ENCODE results near the gene CEP55.

The CEP55 gene

DNA sequence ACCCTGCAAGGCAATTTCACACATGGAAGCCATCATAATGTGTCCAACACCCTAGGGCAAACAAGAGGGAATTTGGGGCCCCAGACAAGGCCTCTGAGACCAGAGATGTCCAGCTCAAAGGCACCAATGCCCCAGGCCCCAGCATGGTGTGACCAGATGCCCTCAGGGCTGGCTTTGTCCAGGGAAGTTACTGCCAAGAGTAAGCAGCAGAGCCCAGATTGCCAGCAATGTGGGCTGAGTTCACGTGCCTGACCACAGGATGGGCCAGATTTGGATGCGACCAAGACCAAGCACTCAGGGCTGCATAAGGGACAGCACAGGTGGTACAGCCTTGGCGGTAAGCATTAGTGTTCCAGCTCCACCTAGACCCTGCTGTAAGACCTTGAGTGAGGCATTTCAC is 27.0 kb upstream of the CEP55 start:
- no peak for DNase-seq (ENCODE audit: low spot score)

DNA sequence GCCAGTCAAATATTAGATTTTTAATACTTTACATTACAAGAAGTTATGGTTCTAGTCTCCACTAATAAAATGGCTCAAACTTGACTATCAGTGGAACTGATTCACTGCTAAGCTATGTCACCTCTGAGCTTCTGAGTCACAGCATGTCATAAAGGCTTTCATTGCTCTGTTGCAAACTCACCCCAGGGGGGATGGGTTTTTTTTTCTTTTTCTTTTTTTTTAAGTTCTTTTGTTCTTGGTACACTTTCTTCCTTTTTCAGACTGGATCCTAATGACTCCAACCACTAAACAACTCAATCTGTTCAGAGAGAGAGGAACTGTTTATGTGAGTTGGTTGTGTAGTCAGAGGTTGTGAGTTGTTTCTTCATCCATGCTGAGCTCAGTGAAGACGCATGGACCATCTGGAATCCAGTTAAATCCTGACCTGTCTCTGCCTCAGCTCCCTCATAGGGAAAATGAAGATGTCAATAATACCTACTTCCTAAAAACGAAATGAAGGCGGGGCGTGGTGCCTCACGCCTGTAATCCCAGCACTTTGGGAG is 25.2 kb upstream of the CEP55 start:
- peak; percentile 72 for DNase-seq (ENCODE audit: low spot score)

DNA sequence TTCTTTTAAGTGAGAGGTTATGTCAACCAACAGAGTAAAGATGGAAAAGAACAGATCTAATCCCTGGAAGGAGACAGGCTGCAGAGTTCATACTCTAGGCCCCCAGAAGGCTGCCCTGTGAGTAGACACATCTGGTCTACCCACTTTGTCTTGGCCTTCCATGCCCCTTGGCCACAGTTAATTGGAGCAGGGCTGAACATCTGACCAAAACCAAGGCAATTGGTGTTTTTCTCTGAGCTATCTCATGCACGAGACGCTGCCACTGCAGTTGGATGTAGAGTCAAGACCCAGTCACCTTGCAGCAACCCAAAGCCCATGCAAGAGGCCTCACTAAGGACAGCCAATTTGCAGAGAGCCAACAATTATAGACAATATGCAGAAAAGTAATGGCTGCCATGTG is 23.3 kb upstream of the CEP55 start:
- DNase-seq (ENCODE audit: low spot score) = no peak

DNA sequence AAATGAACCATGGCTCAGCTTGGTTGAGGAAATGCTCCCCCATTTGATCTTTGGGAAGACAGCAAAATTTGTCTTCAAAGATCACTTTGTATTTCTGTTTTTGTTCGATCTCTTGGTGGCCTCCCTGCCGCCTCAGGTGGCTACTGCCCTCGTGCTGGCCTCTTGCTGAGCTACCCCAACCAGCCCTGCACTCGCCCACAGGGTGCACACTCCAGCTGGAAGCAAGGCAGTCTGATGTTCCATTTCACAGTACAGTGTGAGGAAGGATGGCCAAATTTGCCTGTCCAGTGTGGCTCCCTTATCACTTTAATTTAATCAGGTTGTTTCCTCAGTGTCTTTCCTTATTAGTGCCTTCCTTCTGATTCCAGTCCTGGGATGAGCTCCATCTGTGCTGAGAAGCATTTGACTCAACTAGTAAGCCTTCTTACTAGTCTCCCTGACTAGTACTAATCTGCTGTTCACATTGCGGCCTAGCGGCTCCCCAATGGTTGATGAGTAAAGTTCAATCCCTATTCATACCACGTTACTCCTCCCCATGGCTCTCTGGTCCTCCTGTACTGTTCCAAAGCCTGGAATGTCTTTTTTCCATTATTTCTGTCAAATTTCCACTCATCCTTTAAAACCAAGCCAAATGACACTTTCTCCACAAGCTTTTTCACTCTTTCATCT is 22.5 kb upstream of the CEP55 start:
- DNase-seq (ENCODE audit: low spot score) = no peak

DNA sequence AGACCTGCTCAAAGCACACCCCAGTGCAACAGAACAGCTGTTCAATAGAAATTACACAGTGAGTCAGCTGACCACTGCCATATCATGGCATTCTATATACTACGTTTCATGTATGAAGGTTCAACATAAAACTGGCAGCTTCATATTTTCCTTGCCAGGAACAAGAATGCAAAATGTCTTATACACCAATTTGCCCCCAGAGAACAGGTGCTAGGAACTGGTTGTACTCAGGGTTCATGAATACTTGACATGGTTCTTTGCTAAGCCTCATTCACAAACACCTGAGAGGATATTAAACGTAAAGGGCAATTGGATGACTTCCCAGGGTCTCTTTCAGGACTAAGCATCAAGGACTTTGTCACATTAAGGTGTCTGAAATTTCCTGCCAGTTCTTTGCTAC is 21.2 kb upstream of the CEP55 start:
- DNase-seq (ENCODE audit: low spot score) = no peak

DNA sequence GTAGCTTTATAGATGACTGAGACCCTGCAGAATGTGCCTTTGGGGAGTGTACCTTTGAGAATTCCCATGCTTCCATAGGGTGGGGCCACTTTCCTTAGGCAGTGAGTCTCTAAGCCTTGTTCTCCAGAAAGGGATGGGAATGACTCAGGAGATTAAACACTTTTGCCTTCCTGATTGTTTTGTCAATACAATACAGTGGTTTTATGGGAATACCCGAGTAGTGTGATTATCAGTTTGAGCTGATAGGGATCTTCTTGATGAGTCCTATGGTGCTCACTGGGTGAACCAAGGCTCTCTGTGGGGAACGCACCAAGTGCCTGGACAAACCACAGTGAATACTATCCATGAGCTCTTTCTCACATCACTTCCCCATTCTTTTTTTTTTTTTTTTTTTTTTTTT is 20.5 kb upstream of the CEP55 start:
- peak; percentile 21 for DNase-seq (ENCODE audit: low spot score)

DNA sequence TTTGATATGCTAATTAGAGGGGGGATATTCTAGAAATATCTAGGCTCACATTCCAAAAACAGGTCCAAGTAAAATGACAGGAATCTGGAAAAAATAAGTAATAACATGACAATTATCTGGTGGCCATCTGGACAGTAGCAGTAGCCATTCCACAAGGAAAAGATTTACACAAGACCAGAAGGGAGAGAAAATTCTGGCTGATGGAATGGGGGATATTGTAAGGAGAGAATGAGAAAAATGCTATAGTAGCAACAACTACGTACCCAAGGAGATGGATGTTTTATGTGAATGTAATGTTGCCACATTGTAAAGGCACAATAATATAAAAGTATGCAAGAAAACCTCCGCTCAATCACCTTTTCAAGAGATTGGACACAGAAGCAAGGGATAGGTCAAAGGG is 19.7 kb upstream of the CEP55 start:
- no peak for DNase-seq (ENCODE audit: low spot score)

DNA sequence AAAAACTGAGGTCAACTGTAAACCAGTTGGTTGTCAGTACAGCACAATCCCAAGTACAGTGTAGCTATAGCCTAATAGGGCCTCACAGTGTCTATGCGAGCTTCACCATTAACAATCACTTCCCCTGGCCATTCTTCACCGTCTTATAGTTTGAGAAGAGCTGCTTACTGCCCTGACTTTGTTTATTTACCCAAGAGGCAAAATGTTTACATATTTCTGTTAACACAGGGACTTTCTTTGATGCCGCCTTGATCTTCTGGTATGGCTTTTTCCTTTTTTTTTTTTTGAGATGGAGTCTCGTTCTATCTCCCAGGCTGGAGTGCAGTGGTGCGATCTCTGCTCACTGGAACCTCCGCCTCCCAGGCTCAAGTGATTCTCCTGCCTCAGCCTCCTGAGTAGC is 17.5 kb upstream of the CEP55 start:
- no peak for DNase-seq (ENCODE audit: low spot score)

DNA sequence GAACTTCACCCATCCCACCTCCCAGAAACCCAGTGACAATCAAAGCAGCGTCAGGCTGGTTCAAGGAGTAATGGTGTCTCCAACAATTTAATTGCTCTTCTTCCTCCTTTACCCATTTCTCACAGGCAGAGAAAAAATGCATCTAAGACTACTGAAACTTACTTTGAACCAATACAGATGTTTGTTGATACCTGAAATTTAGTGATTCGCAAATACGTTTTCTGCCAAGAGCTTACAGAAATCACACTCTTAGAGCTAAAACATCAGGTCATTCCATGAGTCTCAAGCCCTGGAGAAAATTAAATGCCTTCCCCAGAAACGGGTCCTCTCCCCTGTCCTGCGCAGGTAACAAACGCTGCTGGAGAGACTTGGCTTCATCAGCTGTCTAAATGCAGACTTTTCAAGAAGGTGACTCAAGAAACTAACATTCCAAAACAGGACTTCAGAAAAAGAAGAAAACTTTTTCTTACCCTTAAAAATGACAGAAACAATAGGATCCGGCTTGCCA is 14.7 kb upstream of the CEP55 start:
- no peak for DNase-seq (ENCODE audit: low spot score)

DNA sequence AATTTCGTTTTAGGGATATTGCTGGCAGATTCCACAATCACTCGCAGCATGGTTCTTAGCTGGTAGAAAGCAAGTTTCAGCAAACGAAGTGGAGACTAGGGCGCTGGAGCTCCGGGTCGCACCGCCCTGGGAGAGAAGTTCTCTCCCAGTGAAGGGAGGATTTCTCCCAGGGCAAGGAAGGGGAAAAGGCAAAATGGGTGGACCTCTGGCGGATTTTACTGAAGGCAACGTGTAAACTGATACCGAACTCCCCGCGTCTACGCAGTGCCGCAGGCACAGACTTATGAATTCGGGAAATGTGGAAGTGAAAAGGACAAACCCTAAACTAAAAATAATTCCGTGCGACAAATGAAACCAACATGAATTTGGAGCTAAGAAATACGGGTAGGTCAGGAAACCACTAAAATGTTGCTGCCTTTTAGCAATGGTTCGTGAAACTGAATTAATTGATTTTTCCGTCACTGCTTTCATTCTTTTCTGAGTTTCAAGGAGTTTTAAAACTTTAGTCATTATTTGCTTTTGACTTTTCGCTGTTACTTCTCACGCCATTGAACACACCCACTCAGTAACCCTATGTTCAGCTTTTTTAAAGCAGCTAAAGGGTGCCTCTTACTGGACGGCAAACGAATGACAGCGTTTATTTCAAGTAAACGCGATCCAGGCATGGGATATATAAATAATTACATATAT is 14.1 kb upstream of the CEP55 start, which contains the start of gene MYOF:
MYOF (minus strand) TSS at position 190 of the 690 bp plus-strand sequence; CDS start at position 50, 140 bp downstream.
- DNase-seq (ENCODE audit: low spot score) = peak; percentile 81

DNA sequence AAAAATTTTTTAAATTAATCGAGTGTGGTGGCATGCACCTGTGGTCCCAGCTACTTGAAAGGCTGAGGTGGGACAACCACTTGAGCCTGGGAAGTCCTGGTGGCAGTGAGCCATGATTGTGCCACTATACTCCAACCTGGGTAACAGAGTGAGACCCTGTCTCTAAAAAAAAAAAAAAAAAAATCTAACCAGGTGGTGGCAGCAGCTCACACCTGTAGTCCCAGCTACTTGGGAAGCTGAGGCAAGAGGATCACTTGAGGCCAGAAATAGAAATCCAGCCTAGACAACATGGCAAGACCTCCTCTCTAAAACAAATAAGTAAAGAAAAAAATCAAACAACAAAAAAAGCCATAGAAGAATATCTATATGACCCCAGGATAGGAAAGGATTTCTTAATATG is 10.7 kb upstream of the CEP55 start:
- DNase-seq (ENCODE audit: low spot score) = no peak

DNA sequence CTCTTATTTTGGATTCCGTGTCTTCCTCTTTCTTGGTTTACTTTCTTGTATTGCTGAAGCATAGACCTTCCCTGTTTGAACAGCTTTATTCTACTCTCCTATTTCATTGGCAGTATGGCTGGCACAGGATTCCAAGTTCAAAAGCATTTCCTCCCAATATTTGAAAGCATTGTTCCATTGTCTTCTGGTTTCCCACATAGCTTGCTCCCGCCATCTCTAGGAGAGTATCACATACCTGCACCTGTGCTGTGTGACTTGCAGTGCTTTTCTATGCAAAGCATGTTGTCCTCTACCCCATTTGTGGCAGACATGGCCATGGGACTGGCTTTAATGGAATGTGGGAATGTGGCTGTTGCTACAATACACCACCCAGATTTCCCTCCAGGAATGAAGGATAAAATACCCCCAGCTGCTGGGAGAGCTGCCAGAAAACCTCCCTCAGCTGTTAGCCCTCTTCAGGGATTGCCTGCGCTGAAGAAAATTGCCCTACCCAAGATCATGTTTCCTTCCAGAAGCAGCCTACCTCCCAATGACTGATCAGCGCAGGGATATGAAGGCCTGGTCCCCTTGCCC is 7.4 kb upstream of the CEP55 start:
- no peak for DNase-seq (ENCODE audit: low spot score)

DNA sequence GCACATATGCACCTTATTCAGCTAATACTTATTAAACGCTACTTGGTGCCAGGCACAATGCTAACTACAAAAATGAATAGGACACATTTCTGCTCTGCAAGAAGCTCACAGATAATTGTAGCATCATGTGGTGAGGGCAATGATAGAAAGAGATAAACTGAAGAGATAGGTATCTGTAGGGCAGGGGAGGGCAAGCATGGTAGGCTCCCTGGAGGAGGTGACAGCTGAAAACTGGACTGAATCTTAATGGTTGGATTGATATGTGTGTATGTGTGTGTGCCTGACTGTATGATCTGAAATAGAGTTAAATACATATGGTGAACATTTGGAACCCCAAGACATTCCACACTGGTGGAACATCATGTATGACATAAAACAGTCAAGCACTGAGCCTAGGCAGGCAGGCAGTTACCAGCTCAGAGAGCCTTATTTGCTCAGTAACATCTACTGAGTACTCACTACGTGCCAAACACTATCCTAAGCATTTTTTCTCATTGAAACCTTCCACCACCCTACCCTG is 4.8 kb upstream of the CEP55 start:
- DNase-seq (ENCODE audit: low spot score) = no peak

DNA sequence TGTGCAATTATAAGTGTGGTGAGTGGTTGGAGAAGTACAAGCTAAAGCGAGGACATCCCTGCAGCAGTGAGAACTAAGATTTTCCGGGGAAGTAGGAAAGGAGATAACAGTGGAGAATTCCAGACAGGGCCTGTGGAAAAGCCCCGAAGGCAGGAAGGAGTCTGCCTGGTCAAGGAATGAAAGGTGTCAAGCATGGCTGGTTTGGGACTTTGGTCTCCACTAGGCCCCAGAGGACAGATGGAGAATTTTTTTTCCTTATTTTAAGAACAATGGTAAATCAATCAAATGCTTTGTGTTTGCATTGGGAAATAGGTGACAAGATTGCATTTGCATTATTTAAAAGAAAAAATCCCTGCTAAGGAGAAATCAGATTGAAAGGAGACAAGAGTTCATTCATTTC is 3.2 kb upstream of the CEP55 start:
- no peak for DNase-seq (ENCODE audit: low spot score)

DNA sequence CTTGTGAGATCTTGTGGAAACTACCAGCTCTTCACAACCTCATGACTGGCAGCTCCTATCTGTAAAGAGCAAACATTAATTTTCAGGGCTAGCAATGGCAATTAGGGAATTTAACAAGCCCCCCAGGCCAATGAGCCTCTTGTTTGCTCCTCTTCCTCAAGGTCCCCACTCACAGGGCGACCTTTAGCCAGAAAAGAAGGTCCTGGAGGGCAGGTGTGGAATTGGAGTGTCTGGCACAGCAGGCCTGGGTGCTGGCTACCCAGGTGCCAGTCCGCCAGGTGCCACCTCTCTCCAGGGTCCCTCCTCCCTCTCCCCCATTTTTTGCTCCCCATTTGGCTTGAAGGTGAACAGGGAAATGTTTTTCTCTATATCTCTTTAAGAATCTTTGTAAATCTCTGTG is 1.9 kb upstream of the CEP55 start:
- DNase-seq (ENCODE audit: low spot score) = no peak

DNA sequence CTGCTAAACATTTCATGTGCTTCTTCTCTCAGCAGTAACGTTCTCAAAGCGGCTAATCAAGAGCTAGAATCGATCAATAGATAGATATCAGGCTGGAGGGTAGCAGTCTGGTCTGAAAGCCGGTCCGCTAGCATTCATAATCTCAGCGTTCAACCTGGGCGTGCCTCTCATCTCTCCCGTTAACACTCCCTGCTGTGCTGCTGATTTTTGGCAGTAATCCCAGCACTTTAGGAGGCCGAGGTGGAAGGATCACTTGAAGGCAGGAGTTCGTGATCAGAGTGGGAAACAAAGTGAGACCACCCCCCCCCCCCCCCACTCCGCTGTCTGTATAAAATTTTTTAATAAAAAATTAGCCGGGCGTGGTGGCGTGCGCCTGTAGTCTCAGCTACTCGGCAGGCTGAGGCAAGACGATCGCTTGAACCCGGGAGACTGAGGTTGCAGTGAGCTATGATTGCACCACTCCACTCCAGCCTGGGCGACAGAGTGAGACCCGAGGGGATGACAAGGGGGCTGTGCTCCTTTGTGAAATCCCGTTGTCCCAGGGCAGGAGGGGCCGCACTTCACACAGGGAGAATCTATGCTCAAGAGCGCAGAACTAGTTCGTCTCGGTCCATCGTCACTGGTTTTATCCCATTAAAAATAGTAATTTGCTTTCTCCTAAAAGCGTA is 624 bp upstream of the CEP55 start:
- peak; percentile 53 for DNase-seq (ENCODE audit: low spot score)

DNA sequence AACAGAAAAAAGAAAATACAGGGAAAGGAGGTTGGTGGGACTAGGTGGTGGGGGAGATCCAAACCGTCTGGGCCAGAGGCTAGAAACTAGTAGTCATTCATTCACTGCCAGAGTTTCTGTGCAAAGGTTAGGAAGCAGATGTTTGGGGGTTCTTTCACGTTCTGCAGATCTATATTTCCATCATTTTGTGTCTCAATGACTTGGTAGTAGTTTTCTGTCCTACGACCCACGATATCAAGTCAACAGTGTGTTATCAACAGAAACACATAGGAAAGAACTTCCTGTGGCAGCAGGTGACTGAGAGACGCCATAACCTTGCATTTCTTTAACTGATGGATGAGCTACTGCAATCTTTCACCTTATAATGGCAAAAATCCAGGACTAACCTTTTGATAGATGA is 1.8 kb downstream of the CEP55 start:
- no peak for DNase-seq (ENCODE audit: low spot score)

DNA sequence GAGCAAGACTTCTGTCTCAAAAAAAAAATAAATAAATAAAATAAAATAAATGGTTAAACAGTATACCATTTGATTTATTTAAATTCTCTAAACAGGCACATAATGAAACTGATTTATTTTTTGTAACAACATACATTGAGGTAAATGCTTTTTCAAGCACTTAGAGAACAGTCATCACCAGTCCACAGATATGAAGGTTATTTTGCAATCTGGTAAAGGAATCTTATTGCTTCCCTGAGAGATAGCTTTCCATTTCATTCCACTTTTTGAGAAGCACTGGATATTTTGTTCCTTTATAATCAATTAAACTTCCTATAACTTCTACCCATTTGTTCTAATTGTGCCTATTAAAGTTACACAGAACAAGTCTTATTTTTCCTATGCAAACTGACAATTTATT is 5.2 kb downstream of the CEP55 start:
- DNase-seq (ENCODE audit: low spot score) = no peak

DNA sequence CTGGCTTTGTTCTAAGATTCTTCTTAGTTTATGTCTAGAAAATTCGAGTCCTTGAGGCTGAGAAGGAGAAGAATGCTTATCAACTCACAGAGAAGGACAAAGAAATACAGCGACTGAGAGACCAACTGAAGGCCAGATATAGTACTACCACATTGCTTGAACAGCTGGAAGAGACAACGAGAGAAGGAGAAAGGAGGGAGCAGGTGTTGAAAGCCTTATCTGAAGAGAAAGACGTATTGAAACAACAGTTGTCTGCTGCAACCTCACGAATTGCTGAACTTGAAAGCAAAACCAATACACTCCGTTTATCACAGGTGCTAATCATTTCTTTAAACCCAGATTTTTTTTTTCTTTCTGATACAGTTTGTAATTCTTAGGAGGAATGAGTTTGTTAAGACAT is 6.7 kb downstream of the CEP55 start:
- DNase-seq (ENCODE audit: low spot score) = no peak

DNA sequence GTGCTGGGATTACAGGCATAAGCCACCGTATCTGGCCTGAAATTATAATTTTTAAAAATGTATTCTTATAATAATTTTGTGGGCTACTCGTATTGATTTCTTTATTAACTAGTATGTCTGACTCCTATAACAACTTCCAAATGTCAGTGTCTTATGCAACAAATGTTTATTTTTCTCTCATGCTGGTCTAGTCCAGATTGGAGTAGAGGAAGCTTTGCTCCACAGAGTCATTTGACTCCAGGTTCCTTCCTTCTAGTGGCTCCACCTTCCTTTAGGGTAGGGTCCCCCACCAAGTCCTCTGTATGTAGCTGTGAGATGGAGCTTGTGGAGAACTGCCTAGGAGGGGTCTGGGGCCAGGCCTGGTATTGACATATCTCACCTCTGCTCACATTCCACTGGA is 8.7 kb downstream of the CEP55 start:
- DNase-seq (ENCODE audit: low spot score) = no peak

DNA sequence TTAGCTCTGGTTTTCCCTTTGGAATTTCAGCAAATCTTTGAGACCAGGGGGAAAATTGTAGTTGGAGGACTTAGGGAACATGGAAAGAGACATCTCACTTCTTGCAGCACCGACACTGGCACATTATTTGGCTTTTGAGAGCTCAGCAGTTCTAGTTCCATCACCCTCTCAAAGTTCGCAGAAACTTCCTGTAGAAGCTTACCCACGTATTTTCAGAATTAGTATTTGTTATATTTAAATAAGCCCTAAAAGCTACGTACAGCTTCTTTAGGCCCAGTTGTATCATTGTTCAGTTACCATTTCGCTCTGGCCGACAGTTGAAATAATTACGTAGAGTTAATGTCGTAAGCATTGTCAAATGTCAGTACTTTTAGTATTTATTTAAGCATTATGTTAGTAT is 13.4 kb downstream of the CEP55 start:
- no peak for DNase-seq (ENCODE audit: low spot score)

DNA sequence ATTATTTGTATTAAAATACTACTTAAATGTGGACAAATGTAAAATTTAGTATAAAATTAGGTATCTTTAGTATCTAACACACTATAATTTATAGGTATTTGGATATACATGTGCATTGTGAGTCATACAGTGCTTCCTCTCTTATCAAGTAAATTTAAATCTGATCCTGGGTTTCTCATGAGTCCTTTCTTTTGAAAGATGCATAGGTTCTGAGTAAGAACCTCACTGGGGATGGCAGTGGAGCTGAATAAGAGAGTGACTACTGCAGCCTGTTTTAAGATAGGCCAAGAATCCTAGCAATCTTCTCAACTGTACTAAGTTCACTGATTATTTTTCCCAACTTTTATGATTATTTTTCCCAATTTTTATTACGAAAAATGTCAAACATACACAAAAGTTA is 16.2 kb downstream of the CEP55 start:
- DNase-seq (ENCODE audit: low spot score) = no peak

Measured in AG20443 (cell line).